MCF 10A (cell line): ENCODE measurements around the gene ATG5. TPM values are rescaled to one million over a fixed set of nuclear protein-coding genes. Genes with fewer than 3 reads are reported as not detected.

Experiments used
- BruUV-seq: library from RNA; stranded (reverse); fragments of 400-500 nt; replicated peaks from 2 replicates; lab custom pipeline; 2021; lab: Mats Ljungman, UMichigan
- CTCF ChIA-PET: fragments of 300-600 bp; sonication (Branson Sonifier 250); formaldehyde crosslinking; extraction: SDS; loops from one replicate; lab custom pipeline; 2021; ENCODE audit warnings: antibody characterized with exemption, inconsistent platforms; lab: Yijun Ruan, JAX
- POLR2A ChIA-PET: fragments of 300-600, 350-650 bp; sonication (Branson Sonifier 250); formaldehyde crosslinking; extraction: SDS; loops from one replicate; lab custom pipeline; 2020; ENCODE audit warnings: antibody characterized with exemption, inconsistent platforms; lab: Yijun Ruan, JAX
- DNase-seq: peaks from one replicate; pipeline ENCODE4 v3.0.0-alpha.2; 2018; ENCODE audit not compliant: unreplicated experiment
- H3K27ac Mint-ChIP-seq: one replicate; pipeline ENCODE4 v1.8.0; 2022; ENCODE audit warnings: mild to moderate bottlenecking, low read depth, mixed read lengths; ENCODE audit not compliant: unreplicated experiment
- H3K27me3 Mint-ChIP-seq: one replicate; pipeline ENCODE4 v1.8.0; 2022; ENCODE audit warnings: mixed read lengths; ENCODE audit not compliant: insufficient read depth, unreplicated experiment
- H3K36me3 Mint-ChIP-seq: one replicate; pipeline ENCODE4 v1.8.0; 2022; ENCODE audit warnings: mild to moderate bottlenecking, moderate library complexity, mixed read lengths; ENCODE audit not compliant: insufficient read depth, unreplicated experiment
- H3K4me1 Mint-ChIP-seq: one replicate; pipeline ENCODE4 v1.8.0; 2022; ENCODE audit warnings: mixed read lengths; ENCODE audit not compliant: insufficient read depth, unreplicated experiment
- H3K4me3 Mint-ChIP-seq: one replicate; pipeline ENCODE4 v1.8.0; 2022; ENCODE audit warnings: mild to moderate bottlenecking, moderate library complexity, mixed read lengths; ENCODE audit not compliant: unreplicated experiment
- H3K9me3 Mint-ChIP-seq: one replicate; pipeline ENCODE4 v1.8.0; 2022; ENCODE audit warnings: mixed read lengths; ENCODE audit not compliant: unreplicated experiment
- CTCF ChIP-seq: fragments of 200-600 bp; IDR thresholded peaks from one replicate; pipeline ENCODE4 v1.8.0; 2022; ENCODE audit warnings: antibody characterized with exemption, mild to moderate bottlenecking; ENCODE audit not compliant: unreplicated experiment
- intact Hi-C: fragments of 100-400 bp; cut with micrococcal nuclease; formaldehyde crosslinking; loops from 2 replicates; pipeline ENCODE4 v1.14.1; 2022
- total RNA-seq: library from RNA; stranded (reverse); gene quantifications from 2 replicates; pipeline ENCODE4 v1.2.3, GENCODE V29; 2022

The ATG5 gene
- total RNA-seq, 1 experiment from 2014 or later = 33.3 TPM

- Mint-ChIP-seq H3K4me1 (peaks cover 6% of the 10 kb centered on the region), H3K4me3 (no peak overlapping the region), H3K9me3 (no peaks in the 10 kb centered on the region), H3K27me3 (no peaks in the 10 kb centered on the region), H3K27ac (no peak overlapping the region), H3K36me3 (peaks cover 5% of the 10 kb centered on the region)
- intact Hi-C loops = no loop called here
- no TSS peak for BruUV-seq
- CTCF ChIA-PET = interaction anchor here (1.0 kb wide), 1 partner anchor 15 kb away, joined by 3 read pairs; no protein-coding TSS in a partner anchor
- TF ChIP-seq CTCF = no peak
- DNase-seq = no peak
- POLR2A ChIA-PET = no interaction called here
Measured at GRCh38 chr6:106146852-106147351, 178.7 kb downstream of the ATG5 start.

- no TSS peak for BruUV-seq
- TF ChIP-seq CTCF = no peak
- Mint-ChIP-seq H3K27ac (no peak overlapping the region), H3K27me3 (no peaks in the 10 kb centered on the region), H3K4me1 (peaks cover 14% of the 10 kb centered on the region), H3K36me3 (peaks cover 5% of the 10 kb centered on the region), H3K4me3 (no peak overlapping the region), H3K9me3 (no peaks in the 10 kb centered on the region)
- DNase-seq = no peak
- intact Hi-C loops = no loop called here
- CTCF ChIA-PET = no interaction called here
- POLR2A ChIA-PET = no interaction called here
Measured at GRCh38 chr6:106145741-106146227, 179.8 kb downstream of the ATG5 start.

GRCh38 chr6:106145144-106145543 lies 180.4 kb downstream of the ATG5 start:
- TF ChIP-seq CTCF = no peak
- H3K27ac Mint-ChIP-seq = no peak overlapping the region
- intact Hi-C loops = no loop called here
- no peak overlapping the region for H3K4me3 Mint-ChIP-seq
- DNase-seq = no peak
- peaks cover 14% of the 10 kb centered on the region for H3K4me1 Mint-ChIP-seq
- H3K27me3 Mint-ChIP-seq = no peaks in the 10 kb centered on the region
- POLR2A ChIA-PET = no interaction called here
- BruUV-seq = no TSS peak
- H3K36me3 Mint-ChIP-seq = peaks cover 5% of the 10 kb centered on the region
- no peaks in the 10 kb centered on the region for H3K9me3 Mint-ChIP-seq
- CTCF ChIA-PET = no interaction called here

- Mint-ChIP-seq H3K9me3 (no peaks in the 10 kb centered on the region), H3K4me3 (no peak overlapping the region), H3K27me3 (no peaks in the 10 kb centered on the region), H3K27ac (no peak overlapping the region), H3K4me1 (peaks cover 14% of the 10 kb centered on the region), H3K36me3 (peaks cover 5% of the 10 kb centered on the region)
- DNase-seq = no peak
- TF ChIP-seq CTCF = no peak
- BruUV-seq = no TSS peak
- intact Hi-C loops = no loop called here
- ChIA-PET CTCF (no interaction called here), POLR2A (no interaction called here)
Measured at GRCh38 chr6:106143665-106144064, 181.9 kb downstream of the ATG5 start.
